ENCODE measurements around the gene MPRIP. TPM values are rescaled to one million over a fixed set of nuclear protein-coding genes. Genes with fewer than 3 reads are reported as not detected.
"Not testable (repeated sequence)": the region's sequence is repeated elsewhere in the genome, so short reads cannot be mapped to it uniquely, and the experiment has no call there.

The MPRIP gene
- total and polyA plus RNA-seq, 10 donors, result 52.3 to 309 (median 131) TPM

GRCh38 chr17:17001874-17002520 is 40.3 kb upstream of the MPRIP start:
- H3K4me3 ChIP-seq, result no peak overlapping the region
- H3K9me3 ChIP-seq, result no peaks in the 10 kb centered on the region
- peaks cover 0 to 18% (median 9%) of the 10 kb centered on the region in 6 donors for H3K4me1 ChIP-seq
- TF ChIP-seq POLR2A (IDR thresholded peaks at IDR 0.05) (no peak), POLR2AphosphoS5 (IDR thresholded peaks at IDR 0.05) (peak; percentile 54 to 76 (median 72)), CTCF (IDR thresholded peaks at IDR 0.05 in 8 of 11, conservative IDR thresholded peaks at IDR 0.05 in 3 of 11) (peak; percentile 77 to 98 (median 93))
- no peaks in the 10 kb centered on the region for H3K36me3 ChIP-seq
- WGBS, 5 donors, result 27 to 29% (median 28%) methylated on average over 18 to 22 of the region's 22 CpGs
- H3K27ac ChIP-seq, result no peak overlapping the region
- DNase-seq, result peak; percentile 95
- no peaks in the 10 kb centered on the region for H3K27me3 ChIP-seq (replicated peaks in 1 of 7)
- intact Hi-C loops (cut with DNase I; ENCODE audit: low total_unique reads), result loop anchor here (5.0 to 10.0 kb wide), 2 partner anchors 153 to 310 kb away; no protein-coding TSS in a partner anchor

DNA sequence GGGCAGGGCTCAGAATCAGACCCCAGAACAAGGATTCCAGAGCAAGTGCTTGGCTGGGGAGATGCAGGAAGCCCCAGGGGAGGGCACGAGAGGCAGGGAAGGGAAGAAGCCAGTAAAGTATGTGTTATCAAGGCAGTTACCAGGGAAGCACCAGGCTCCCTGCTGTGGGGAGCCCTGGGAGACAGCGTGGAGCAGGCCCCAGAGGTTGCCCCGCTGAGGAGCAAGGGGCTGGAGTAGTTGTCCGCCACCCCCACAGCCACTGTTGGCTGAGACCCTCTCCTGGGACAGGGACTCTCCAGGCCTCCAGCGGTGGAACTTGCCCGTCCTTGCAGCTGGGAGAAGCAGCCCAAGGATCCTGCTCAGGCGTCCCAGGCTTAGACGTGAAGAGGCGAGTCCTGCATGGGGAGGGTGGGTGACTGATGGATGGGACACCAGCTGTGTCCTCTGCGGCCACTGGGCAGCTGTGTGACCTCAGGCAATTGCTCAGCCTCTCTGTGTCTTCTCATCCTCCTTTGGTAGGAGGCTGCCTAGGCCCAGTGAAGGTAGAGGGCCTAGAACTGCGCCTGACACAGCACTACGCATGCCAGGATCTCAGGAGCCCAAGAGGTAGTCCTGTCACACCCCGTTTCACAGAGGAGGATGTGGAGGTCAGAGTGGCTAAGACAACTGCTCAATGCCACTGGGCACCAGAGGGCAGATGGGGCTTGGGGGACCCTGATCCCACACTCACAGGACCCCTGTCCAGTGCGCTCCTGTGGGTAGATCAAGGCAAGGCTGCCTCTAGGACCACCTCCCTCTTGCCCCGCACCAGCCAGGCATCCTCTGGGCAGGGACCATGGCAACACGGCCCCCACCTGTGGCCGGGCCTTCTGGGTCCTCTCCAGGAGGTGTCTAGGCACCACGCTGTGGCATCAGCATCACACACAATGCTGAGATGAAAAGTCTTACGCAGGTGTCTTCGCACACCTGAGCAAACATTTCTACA is 39.2 kb upstream of the MPRIP start:
- H3K9me3 ChIP-seq; DNase-seq; H3K4me3 ChIP-seq; H3K27me3 ChIP-seq (replicated peaks in 1 of 7); H3K36me3 ChIP-seq; H3K27ac ChIP-seq: not testable (repeated sequence)
- 87 to 94% (median 88%) methylated on average over 9 to 20 of the region's 20 CpGs for WGBS, 5 donors
- intact Hi-C loops (cut with DNase I; ENCODE audit: low total_unique reads), result loop anchor here (5.0 to 10.0 kb wide), 2 partner anchors 152 to 309 kb away; no protein-coding TSS in a partner anchor
- peaks cover 0 to 18% (median 9%) of the 10 kb centered on the region in 6 donors for H3K4me1 ChIP-seq

DNA sequence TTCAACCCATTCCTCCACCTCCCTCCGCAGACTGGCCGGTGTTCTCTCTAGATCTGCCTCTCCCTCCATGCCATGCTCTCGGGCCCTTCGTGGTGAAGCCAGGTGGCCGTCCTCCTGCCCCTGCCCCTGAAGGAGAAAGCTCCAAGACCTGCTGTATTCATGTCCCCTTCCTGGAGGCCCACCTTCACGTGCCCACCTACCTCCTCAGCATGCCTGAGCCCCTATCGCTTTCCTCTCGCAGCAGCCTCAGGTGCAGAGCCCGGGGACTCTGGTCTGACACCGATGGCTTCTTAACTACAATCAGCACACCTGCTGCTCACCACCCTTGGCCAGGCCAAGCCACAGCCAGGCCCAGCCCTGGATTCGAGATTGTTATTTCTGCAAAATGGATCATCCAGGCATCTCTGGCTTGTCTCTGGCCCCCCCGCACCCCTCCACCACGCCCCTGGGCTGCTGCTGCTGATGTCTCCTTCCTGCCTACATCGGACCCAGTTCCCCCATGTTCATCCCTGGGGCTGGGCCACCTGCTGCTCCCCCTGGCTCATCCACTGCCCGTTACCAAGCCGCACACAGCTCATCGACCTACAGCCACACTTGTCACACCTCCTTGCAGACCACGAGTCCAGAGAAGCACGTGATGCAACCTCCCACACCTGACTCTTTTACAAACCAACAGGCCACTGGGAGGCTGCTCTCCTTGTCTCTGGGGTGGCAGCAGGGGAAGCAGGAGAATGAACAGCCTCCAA is 37.8 kb upstream of the MPRIP start:
- H3K9me3 ChIP-seq, result no peaks in the 10 kb centered on the region
- H3K4me1 ChIP-seq, result peaks cover 0 to 21% (median 13%) of the 10 kb centered on the region in 6 donors
- H3K27me3 ChIP-seq (replicated peaks in 1 of 7), result no peaks in the 10 kb centered on the region
- TF ChIP-seq POLR2A (IDR thresholded peaks at IDR 0.05), result no peak
- TF ChIP-seq POLR2AphosphoS5 (IDR thresholded peaks at IDR 0.05), result no peak
- TF ChIP-seq CTCF (IDR thresholded peaks at IDR 0.05 in 8 of 11, conservative IDR thresholded peaks at IDR 0.05 in 3 of 11), result no peak
- 80 to 86% (median 84%) methylated on average over 19 of the region's 19 CpGs for WGBS, 5 donors
- intact Hi-C loops (cut with DNase I; ENCODE audit: low total_unique reads), result loop anchor here (5.0 to 10.0 kb wide), 2 partner anchors 150 to 308 kb away; no protein-coding TSS in a partner anchor
- no peak overlapping the region for H3K27ac ChIP-seq
- H3K4me3 ChIP-seq, result no peak overlapping the region
- DNase-seq, result peak; percentile 56
- H3K36me3 ChIP-seq, result no peaks in the 10 kb centered on the region

- peak; percentile 54 for DNase-seq
- not testable (repeated sequence) for H3K27me3 ChIP-seq (replicated peaks in 1 of 7); H3K36me3 ChIP-seq; H3K9me3 ChIP-seq; H3K27ac ChIP-seq; H3K4me3 ChIP-seq
- H3K4me1 ChIP-seq, result peaks cover 0 to 24% (median 15%) of the 10 kb centered on the region in 6 donors
- WGBS, 5 donors, result 82 to 92% (median 88%) methylated on average over 9 to 14 of the region's 14 CpGs
- intact Hi-C loops (cut with DNase I; ENCODE audit: low total_unique reads), result loop anchor here (5.0 to 10.0 kb wide), 2 partner anchors 150 to 307 kb away; no protein-coding TSS in a partner anchor
Measured at GRCh38 chr17:17004997-17005614, 37.2 kb upstream of the MPRIP start.

- not testable (repeated sequence) for H3K27me3 ChIP-seq (replicated peaks in 1 of 7); DNase-seq; H3K9me3 ChIP-seq; H3K4me3 ChIP-seq; H3K27ac ChIP-seq; H3K36me3 ChIP-seq
- intact Hi-C loops (cut with DNase I; ENCODE audit: low total_unique reads), result loop anchor here (10.0 kb wide), 1 partner anchor 147 kb away; no protein-coding TSS in a partner anchor
- 73 to 92% (median 82%) methylated on average over 2 to 5 of the region's 6 CpGs for WGBS, 5 donors
- H3K4me1 ChIP-seq, result peaks cover 0 to 14% (median 8%) of the 10 kb centered on the region in 6 donors
Measured at GRCh38 chr17:17007891-17008290, 34.4 kb upstream of the MPRIP start.

DNA sequence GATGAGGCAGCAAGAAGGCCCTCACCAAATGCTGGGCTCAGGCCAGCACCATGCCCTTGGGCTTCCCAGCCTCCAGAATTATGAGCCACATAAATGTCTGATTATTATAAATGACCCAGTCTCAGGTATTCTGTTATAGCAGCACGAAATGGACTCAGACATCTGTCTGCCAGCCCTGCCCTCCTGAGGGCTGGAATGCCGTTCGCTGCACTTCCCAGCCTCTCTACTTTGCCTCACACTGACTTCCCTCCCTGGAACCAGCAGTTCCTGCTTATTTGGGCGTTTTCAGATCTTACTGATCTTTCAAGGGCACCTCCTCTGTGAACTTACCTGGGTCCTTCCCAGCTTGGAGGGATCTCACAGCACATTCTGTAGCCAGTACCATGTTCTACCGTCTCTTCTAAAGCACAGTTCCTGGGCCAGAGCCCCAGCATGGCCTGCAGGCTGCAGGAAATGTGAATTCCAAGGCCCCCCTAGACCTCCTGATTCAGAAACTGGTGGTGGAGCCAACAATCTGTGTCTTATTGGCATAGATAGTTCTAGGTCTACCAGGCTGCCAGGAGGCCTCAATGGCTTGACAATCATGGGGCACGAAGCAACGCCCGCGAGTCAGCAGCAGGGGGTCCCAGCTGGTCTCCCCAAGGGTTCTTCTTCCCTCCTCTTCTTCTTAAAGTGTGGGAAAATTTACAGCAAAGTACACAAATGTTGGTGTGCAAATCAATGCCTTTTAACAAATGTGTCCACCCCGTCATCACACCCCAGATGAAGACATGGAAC is 33.4 kb upstream of the MPRIP start:
- H3K4me3 ChIP-seq; H3K36me3 ChIP-seq; H3K9me3 ChIP-seq; H3K27me3 ChIP-seq (replicated peaks in 1 of 7); DNase-seq; H3K27ac ChIP-seq: not testable (repeated sequence)
- intact Hi-C loops (cut with DNase I; ENCODE audit: low total_unique reads), result loop anchor here (10.0 kb wide), 1 partner anchor 146 kb away; no protein-coding TSS in a partner anchor
- WGBS, 5 donors, result 80 to 91% (median 84%) methylated on average over 10 of the region's 10 CpGs
- H3K4me1 ChIP-seq, result peaks cover 0 to 14% (median 8%) of the 10 kb centered on the region in 6 donors
